Endothelial cell (in vitro differentiated cells): ENCODE measurements around the gene CD207. TPM values are rescaled to one million over a fixed set of nuclear protein-coding genes. Genes with fewer than 3 reads are reported as not detected.
A peak's percentile ranks its signal among the peaks of the same experiment; 100 is the strongest.

Experiments used
- DNase-seq: peaks from one replicate; pipeline ENCODE4 v3.0.0; 2021; ENCODE audit warnings: low spot score
- H3K27ac Mint-ChIP-seq: one replicate; pipeline ENCODE4 v1.8.0; 2021; ENCODE audit warnings: mixed read lengths, inconsistent platforms; ENCODE audit not compliant: unreplicated experiment
- H3K27me3 Mint-ChIP-seq: one replicate; pipeline ENCODE4 v1.8.0; 2021; ENCODE audit warnings: mild to moderate bottlenecking, moderate library complexity, mixed read lengths, inconsistent platforms; ENCODE audit not compliant: unreplicated experiment
- H3K36me3 Mint-ChIP-seq: one replicate; pipeline ENCODE4 v1.8.0; 2021; ENCODE audit warnings: mild to moderate bottlenecking, low read depth, mixed read lengths, inconsistent platforms; ENCODE audit not compliant: unreplicated experiment
- H3K4me1 Mint-ChIP-seq: one replicate; pipeline ENCODE4 v1.8.0; 2021; ENCODE audit warnings: mild to moderate bottlenecking, mixed read lengths, inconsistent platforms; ENCODE audit not compliant: unreplicated experiment
- H3K4me3 Mint-ChIP-seq: one replicate; pipeline ENCODE4 v1.8.0; 2021; ENCODE audit warnings: mild to moderate bottlenecking, mixed read lengths, inconsistent platforms; ENCODE audit not compliant: unreplicated experiment
- H3K9me3 Mint-ChIP-seq: one replicate; pipeline ENCODE4 v1.8.0; 2021; ENCODE audit warnings: mixed read lengths, inconsistent platforms; ENCODE audit not compliant: unreplicated experiment
- CTCF ChIP-seq: fragments of 200-600 bp; sonication (generic); IDR thresholded peaks from one replicate; pipeline ENCODE4 v1.5.0; 2021; ENCODE audit warnings: antibody characterized with exemption; ENCODE audit not compliant: unreplicated experiment
- total RNA-seq: library from RNA; stranded (reverse); fragmentation: NEBNext Ultra II Directional; extraction: Animal tissue kit (Norgen Biotek cat#: 25700); gene quantifications from one replicate; pipeline ENCODE4 v1.2.1, GENCODE V29; 2021; ENCODE audit not compliant: unreplicated experiment

Gene CD207
- total RNA-seq, 1 donor from 2014 or later: 0.74 TPM

GRCh38 chr2:70834106-70834505 lies 1.5 kb downstream of the CD207 start:
- H3K36me3 Mint-ChIP-seq: peaks cover 16% of the 10 kb centered on the region
- no peak overlapping the region for H3K4me3 Mint-ChIP-seq

DNA sequence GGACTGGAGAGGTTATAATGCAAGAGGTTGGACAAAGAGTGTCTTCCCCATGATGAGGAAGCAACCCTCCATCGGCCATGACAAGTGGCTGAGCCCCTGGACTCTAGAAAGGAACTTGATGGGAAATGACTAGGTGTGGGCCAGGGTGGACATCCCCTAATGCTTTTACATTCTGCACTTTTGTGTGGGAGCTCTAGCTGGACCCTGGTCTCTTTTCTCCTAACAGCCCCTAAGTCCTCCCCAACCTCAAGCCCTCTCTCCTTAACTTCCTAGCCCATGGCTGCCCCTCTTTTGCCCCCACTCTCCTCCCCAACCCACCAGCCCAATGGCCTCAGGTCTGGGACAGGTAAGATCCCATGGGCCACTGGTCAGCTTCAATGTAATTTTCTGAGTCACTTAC lies 2.4 kb downstream of the CD207 start:
- TF ChIP-seq CTCF: no peak
- no peak for DNase-seq
- peaks cover 12% of the 10 kb centered on the region for H3K27me3 Mint-ChIP-seq
- peaks cover 20% of the 10 kb centered on the region for H3K36me3 Mint-ChIP-seq
- H3K9me3 Mint-ChIP-seq: no peaks in the 10 kb centered on the region
- no peak overlapping the region for H3K4me3 Mint-ChIP-seq
- peaks cover 65% of the 10 kb centered on the region for H3K4me1 Mint-ChIP-seq
- H3K27ac Mint-ChIP-seq: no peak overlapping the region

More at GRCh38 chr2:70834106-70834505, 1.5 kb downstream of the CD207 start:
- H3K4me1 Mint-ChIP-seq: peaks cover 62% of the 10 kb centered on the region
- no peak for TF ChIP-seq CTCF
- H3K27ac Mint-ChIP-seq: peak overlapping the region; percentile 10
- DNase-seq: no peak
- no peaks in the 10 kb centered on the region for H3K9me3 Mint-ChIP-seq
- H3K27me3 Mint-ChIP-seq: peaks cover 12% of the 10 kb centered on the region

GRCh38 chr2:70832386-70832785 lies 3.2 kb downstream of the CD207 start:
- TF ChIP-seq CTCF: no peak
- Mint-ChIP-seq H3K4me3 (no peak overlapping the region), H3K36me3 (peaks cover 20% of the 10 kb centered on the region), H3K4me1 (peaks cover 69% of the 10 kb centered on the region), H3K27me3 (peaks cover 10% of the 10 kb centered on the region), H3K9me3 (no peaks in the 10 kb centered on the region), H3K27ac (no peak overlapping the region)
- DNase-seq: no peak

DNA sequence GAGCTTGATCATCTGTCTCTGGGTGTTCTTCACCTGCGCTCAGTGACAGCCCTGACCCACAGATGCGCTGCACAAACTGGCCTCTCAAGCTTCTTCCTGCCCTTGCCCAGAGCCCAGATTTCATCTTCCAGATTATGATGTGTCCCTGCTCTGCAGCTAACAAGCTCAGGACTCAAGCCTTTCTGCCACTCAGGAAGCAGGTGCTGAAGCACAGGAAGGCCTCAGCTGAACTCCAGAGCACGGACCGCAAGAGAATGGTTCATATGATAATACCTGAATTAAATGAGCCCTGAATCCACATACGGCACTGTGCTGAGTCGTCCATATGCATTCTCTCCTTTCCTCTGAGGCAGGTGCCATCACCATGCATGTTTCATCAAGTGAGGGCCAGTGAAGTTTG lies 3.8 kb downstream of the CD207 start:
- H3K27ac Mint-ChIP-seq: no peak overlapping the region
- H3K36me3 Mint-ChIP-seq: peaks cover 20% of the 10 kb centered on the region
- no peak overlapping the region for H3K4me3 Mint-ChIP-seq
- TF ChIP-seq CTCF: no peak
- H3K9me3 Mint-ChIP-seq: no peaks in the 10 kb centered on the region
- peaks cover 9% of the 10 kb centered on the region for H3K27me3 Mint-ChIP-seq
- DNase-seq: no peak
- peaks cover 71% of the 10 kb centered on the region for H3K4me1 Mint-ChIP-seq

DNA sequence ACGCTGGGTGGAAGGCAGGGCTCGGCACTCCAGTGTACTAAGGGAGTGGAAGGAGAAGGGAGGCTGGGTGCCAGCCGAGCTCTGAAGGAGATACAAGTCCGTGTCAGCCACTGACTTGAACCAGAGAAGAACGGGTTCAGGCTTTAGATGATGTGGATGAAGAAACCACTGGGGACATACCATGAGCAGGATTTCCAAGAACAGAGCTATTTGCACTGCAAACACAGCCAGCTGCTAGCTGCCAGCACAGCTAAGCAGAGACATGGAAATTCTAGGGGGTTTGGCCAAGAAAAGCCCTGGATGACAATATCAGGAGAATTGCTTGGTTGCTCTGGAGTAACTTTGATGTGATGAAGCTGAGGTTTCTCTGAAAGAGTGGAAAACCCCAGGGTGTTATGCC lies 5.2 kb downstream of the CD207 start:
- H3K27me3 Mint-ChIP-seq: peaks cover 6% of the 10 kb centered on the region
- H3K36me3 Mint-ChIP-seq: peaks cover 13% of the 10 kb centered on the region
- no peak for TF ChIP-seq CTCF
- no peak for DNase-seq
- peak overlapping the region; percentile 93 for H3K27ac Mint-ChIP-seq
- no peaks in the 10 kb centered on the region for H3K9me3 Mint-ChIP-seq
- H3K4me1 Mint-ChIP-seq: peaks cover 61% of the 10 kb centered on the region
- H3K4me3 Mint-ChIP-seq: peak overlapping the region; percentile 16
